CD4-positive, alpha-beta T cell (primary cell): Measurements from ENCODE around the gene IL3RA. TPM values are rescaled to one million over a fixed set of nuclear protein-coding genes. Genes with fewer than 3 reads are reported as not detected.

Experiments used
- ATAC-seq: fragments of 200-7000 bp; cut with Tn5 transposase; one replicate; pipeline ENCODE4 v1.10.0; 2022; ENCODE audit warnings: mild to moderate bottlenecking; ENCODE audit not compliant: poor library complexity
- CTCF ChIA-PET: fragments of 350-600 bp; sonication (Branson Sonifier 250); formaldehyde crosslinking; loops from one replicate; lab custom pipeline; 2021; ENCODE audit warnings: antibody characterized with exemption, inconsistent platforms; lab: Charles Lee
- POLR2A ChIA-PET: fragments of 350-600 bp; sonication (Branson Sonifier 250); formaldehyde crosslinking; loops from one replicate; lab custom pipeline; 2021; ENCODE audit warnings: antibody characterized with exemption, inconsistent platforms; lab: Charles Lee
- DNase-seq, 14 experiments: peaks; one replicate each; pipeline ENCODE4 v3.0.0-alpha.2; 2013 to 2020; ENCODE audit warnings: mixed read lengths in 2 of 14
- H3K27ac ChIP-seq, 2 donors: one replicate each; pipeline versions ENCODE4 v1.5.1 to v1.7.0; 2013; ENCODE audit warnings: low read length in 2 of 2, low read depth in 1 of 2, mild to moderate bottlenecking in 1 of 2
- H3K27me3 ChIP-seq, 2 experiments: 1 replicate in 1 of 2; 2 replicates in 1 of 2; pipeline versions ENCODE4 v1.6.1 to v1.7.0; 2013; ENCODE audit warnings: low read length in 2 of 2, control low read depth in 1 of 2, mild to moderate bottlenecking in 1 of 2, moderate library complexity in 1 of 2; ENCODE audit not compliant: insufficient read depth in 2 of 2, control insufficient read depth in 1 of 2
- H3K36me3 ChIP-seq: one replicate; pipeline ENCODE4 v1.6.1; 2013; ENCODE audit warnings: low read length, control low read depth; ENCODE audit not compliant: insufficient read depth
- H3K4me1 ChIP-seq: one replicate; pipeline ENCODE4 v1.6.1; 2013; ENCODE audit warnings: low read length, control low read depth; ENCODE audit not compliant: insufficient read depth
- H3K4me3 ChIP-seq: one replicate; pipeline ENCODE4 v1.5.1; 2013; ENCODE audit warnings: mild to moderate bottlenecking, low read length, moderate library complexity
- H3K9me3 ChIP-seq, 2 experiments: 1 replicate in 1 of 2; 2 replicates in 1 of 2; pipeline versions ENCODE4 v1.6.1 to v1.7.0; 2013; ENCODE audit warnings: low read length in 2 of 2, mild to moderate bottlenecking in 2 of 2, control low read depth in 1 of 2, moderate library complexity in 1 of 2; ENCODE audit not compliant: control insufficient read depth in 1 of 2, insufficient read depth in 1 of 2
- H3K27ac Mint-ChIP-seq: one replicate; pipeline ENCODE4 v1.8.0; 2020; ENCODE audit warnings: mixed read lengths
- H3K27me3 Mint-ChIP-seq: one replicate; pipeline ENCODE4 v1.8.0; 2021; ENCODE audit warnings: mixed read lengths
- H3K36me3 Mint-ChIP-seq: one replicate; pipeline ENCODE4 v1.8.0; 2021; ENCODE audit warnings: low read depth, mixed read lengths
- H3K4me1 Mint-ChIP-seq: one replicate; pipeline ENCODE4 v1.8.0; 2021; ENCODE audit warnings: low read depth, mixed read lengths
- H3K4me3 Mint-ChIP-seq: one replicate; pipeline ENCODE4 v1.8.0; 2020; ENCODE audit warnings: mild to moderate bottlenecking, mixed read lengths
- H3K9me3 Mint-ChIP-seq: one replicate; pipeline ENCODE4 v1.8.0; 2020; ENCODE audit warnings: mixed read lengths
- intact Hi-C, 2 experiments: fragments of 100-400 bp; cut with DNase I in 1 of 2; cut with micrococcal nuclease in 1 of 2; formaldehyde crosslinking; loops; one replicate each; pipeline versions ENCODE4 v1.15.1 to v1.9.0; 2023 to 2025; cut with DNase I, micrococcal nuclease
- total RNA-seq, 174 experiments: library from RNA in 2 of 174; stranded (reverse) in 2 of 174; gene quantifications; one replicate each; pipeline ENCODE4 v1.2.3 and lab custom pipeline; 2021 to 2026
- TF ChIP-seq, protein P1 (sequence below): fragments of 200-600 bp; IDR thresholded peaks from one replicate; pipeline ENCODE4 v1.8.0; 2022; ENCODE audit warnings: antibody characterized with exemption, mild to moderate bottlenecking

The IL3RA gene
- total RNA-seq, 2 experiments from 2014 or later, result 0.45 to 0.49 TPM

DNA sequence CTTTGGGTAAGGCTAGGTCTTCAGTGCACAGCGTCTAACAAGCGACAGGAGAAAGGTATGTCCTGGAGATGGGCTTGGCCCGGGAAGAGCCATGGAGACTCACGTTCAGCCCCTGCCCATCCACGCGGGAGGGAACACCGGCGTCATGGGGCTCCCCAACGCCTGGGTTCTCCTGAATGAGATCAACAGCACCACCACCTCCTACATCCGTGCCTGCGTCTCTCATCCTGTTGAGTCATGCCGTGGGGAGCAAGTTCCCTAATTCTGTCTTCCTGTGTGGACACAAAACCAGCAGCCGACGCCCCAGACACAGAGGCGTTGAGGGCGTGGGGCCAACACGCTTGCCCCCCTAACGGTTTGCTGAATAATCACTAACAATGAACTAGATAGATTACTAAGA lies 20.1 kb upstream of the IL3RA start:
- Mint-ChIP-seq H3K9me3 (no peaks in the 10 kb centered on the region), H3K27ac (no peak overlapping the region), H3K36me3 (no peaks in the 10 kb centered on the region), H3K27me3 (peaks cover 9% of the 10 kb centered on the region), H3K4me1 (peaks cover 4% of the 10 kb centered on the region), H3K4me3 (no peak overlapping the region)
- H3K27ac ChIP-seq, result no peak overlapping the region
- no peaks in the 10 kb centered on the region for H3K27me3 ChIP-seq
- POLR2A ChIA-PET, result no interaction called here
- TF ChIP-seq, protein P1, sequence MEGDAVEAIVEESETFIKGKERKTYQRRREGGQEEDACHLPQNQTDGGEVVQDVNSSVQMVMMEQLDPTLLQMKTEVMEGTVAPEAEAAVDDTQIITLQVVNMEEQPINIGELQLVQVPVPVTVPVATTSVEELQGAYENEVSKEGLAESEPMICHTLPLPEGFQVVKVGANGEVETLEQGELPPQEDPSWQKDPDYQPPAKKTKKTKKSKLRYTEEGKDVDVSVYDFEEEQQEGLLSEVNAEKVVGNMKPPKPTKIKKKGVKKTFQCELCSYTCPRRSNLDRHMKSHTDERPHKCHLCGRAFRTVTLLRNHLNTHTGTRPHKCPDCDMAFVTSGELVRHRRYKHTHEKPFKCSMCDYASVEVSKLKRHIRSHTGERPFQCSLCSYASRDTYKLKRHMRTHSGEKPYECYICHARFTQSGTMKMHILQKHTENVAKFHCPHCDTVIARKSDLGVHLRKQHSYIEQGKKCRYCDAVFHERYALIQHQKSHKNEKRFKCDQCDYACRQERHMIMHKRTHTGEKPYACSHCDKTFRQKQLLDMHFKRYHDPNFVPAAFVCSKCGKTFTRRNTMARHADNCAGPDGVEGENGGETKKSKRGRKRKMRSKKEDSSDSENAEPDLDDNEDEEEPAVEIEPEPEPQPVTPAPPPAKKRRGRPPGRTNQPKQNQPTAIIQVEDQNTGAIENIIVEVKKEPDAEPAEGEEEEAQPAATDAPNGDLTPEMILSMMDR, result no peak
- CTCF ChIA-PET, result no interaction called here
- DNase-seq (peak in 4 of 14 experiments; percentile 4 to 81 (median 50)), ATAC-seq (peak; percentile 41)
- no peaks in the 10 kb centered on the region for H3K36me3 ChIP-seq
- no peaks in the 10 kb centered on the region for H3K4me1 ChIP-seq
- peaks cover 0 to 15% of the 10 kb centered on the region in 2 experiments for H3K9me3 ChIP-seq
- intact Hi-C loops, result no loop called here
- H3K4me3 ChIP-seq, result no peak overlapping the region

DNA sequence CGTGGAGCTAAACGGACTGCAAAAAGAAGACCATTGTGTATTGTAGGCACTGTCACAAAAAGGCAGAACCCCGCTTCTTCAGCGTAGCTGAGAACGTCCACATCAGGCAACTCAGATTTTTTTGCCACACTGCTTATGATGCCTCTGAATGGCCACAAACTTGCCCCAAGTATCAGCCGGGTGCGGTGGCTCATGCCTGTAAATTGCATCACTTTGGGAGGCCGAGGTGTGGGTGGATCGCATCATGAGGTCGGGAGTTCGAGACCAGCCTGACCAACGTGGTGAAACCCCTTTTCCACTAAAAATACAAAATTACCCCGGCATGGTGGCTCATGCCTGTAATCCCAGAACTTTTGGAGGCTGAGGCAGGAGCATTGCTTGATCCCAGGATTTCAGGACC lies 14.9 kb upstream of the IL3RA start:
- DNase-seq, result no peak
- Histone ChIP-seq H3K27ac (no peak overlapping the region), H3K4me1 (peaks cover 5% of the 10 kb centered on the region), H3K27me3 (peaks cover 2 to 4% of the 10 kb centered on the region in 2 experiments), H3K36me3 (no peaks in the 10 kb centered on the region), H3K9me3 (peaks cover 0 to 7% of the 10 kb centered on the region in 2 experiments), H3K4me3 (no peak overlapping the region)
- TF ChIP-seq, protein P1, result no peak
- H3K27ac Mint-ChIP-seq, result no peak overlapping the region
- peaks cover 6% of the 10 kb centered on the region for H3K4me1 Mint-ChIP-seq
- intact Hi-C loops, result loop anchor here in 1 of 2 experiments (2.0 kb wide), 1 partner anchor 1271 kb away; no protein-coding TSS in a partner anchor
- ATAC-seq, result no peak
- H3K27me3 Mint-ChIP-seq, result peaks cover 13% of the 10 kb centered on the region
- H3K4me3 Mint-ChIP-seq, result no peak overlapping the region
- no peaks in the 10 kb centered on the region for H3K9me3 Mint-ChIP-seq
- POLR2A ChIA-PET, result no interaction called here
- CTCF ChIA-PET, result no interaction called here
- no peaks in the 10 kb centered on the region for H3K36me3 Mint-ChIP-seq

DNA sequence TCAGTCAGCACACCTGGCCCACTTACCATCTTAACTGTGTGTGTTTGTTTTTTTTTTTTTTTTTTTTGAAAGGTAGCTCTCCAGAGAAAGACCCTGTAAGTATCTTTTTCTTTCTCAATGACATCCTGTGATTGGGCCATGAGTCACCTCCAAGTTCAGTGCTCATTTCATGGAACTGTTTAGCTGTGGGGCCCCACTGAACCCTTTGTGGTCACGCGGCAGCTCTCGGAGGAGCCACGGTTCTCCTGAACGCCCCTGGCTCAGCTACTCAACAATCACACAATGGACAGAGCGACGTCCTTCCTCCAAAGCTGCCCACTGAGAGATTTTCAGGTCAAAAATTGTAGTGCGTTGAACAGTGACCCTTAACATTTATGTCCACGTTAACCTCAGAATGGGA lies 14.2 kb upstream of the IL3RA start:
- no peak overlapping the region for H3K27ac ChIP-seq
- TF ChIP-seq, protein P1, result no peak
- Mint-ChIP-seq H3K27me3 (peaks cover 13% of the 10 kb centered on the region), H3K9me3 (no peaks in the 10 kb centered on the region), H3K4me1 (peaks cover 5% of the 10 kb centered on the region), H3K27ac (no peak overlapping the region), H3K36me3 (no peaks in the 10 kb centered on the region), H3K4me3 (no peak overlapping the region)
- H3K9me3 ChIP-seq, result no peaks in the 10 kb centered on the region
- CTCF ChIA-PET, result no interaction called here
- H3K36me3 ChIP-seq, result no peaks in the 10 kb centered on the region
- H3K4me3 ChIP-seq, result no peak overlapping the region
- DNase-seq (peak in 2 of 14 experiments; percentile 38 to 58), ATAC-seq (no peak)
- H3K27me3 ChIP-seq, result peaks cover 2 to 4% of the 10 kb centered on the region in 2 experiments
- peaks cover 5% of the 10 kb centered on the region for H3K4me1 ChIP-seq
- intact Hi-C loops, result loop anchor here in 1 of 2 experiments (2.0 kb wide), 1 partner anchor 1270 kb away; no protein-coding TSS in a partner anchor
- POLR2A ChIA-PET, result no interaction called here
